GM18498 (cell line): Measurements from ENCODE around the gene FUT4.
"Not testable (repeated sequence)": the region's sequence is repeated elsewhere in the genome, so short reads cannot be mapped to it uniquely, and the experiment has no call there.

Experiments
- ATAC-seq: cut with Tn5 transposase; IDR thresholded peaks from one replicate; pipeline ENCODE4 v1.9.1; 2021; ENCODE audit warnings: mild to moderate bottlenecking, moderate library complexity; ENCODE audit not compliant: unreplicated experiment

The FUT4 gene

DNA sequence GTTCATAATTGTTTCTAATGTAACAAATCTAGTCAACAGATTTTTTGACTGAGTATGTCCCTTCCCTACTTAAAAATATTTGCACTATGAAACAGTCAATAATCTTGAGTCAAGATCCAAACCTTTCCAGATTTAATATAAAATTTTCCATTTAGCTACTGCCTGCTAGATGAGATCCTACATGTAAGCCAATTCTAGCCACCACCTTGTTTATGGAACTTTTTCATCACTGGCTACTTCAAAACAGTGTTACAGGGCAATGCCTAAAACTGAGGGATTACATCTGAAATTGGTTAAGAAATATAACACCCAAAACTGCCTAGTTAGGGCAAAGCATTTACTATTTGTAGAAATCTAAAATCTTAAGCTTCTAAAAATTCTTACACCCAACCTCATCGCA lies 10.5 kb upstream of the FUT4 start:
- ATAC-seq, result no peak

DNA sequence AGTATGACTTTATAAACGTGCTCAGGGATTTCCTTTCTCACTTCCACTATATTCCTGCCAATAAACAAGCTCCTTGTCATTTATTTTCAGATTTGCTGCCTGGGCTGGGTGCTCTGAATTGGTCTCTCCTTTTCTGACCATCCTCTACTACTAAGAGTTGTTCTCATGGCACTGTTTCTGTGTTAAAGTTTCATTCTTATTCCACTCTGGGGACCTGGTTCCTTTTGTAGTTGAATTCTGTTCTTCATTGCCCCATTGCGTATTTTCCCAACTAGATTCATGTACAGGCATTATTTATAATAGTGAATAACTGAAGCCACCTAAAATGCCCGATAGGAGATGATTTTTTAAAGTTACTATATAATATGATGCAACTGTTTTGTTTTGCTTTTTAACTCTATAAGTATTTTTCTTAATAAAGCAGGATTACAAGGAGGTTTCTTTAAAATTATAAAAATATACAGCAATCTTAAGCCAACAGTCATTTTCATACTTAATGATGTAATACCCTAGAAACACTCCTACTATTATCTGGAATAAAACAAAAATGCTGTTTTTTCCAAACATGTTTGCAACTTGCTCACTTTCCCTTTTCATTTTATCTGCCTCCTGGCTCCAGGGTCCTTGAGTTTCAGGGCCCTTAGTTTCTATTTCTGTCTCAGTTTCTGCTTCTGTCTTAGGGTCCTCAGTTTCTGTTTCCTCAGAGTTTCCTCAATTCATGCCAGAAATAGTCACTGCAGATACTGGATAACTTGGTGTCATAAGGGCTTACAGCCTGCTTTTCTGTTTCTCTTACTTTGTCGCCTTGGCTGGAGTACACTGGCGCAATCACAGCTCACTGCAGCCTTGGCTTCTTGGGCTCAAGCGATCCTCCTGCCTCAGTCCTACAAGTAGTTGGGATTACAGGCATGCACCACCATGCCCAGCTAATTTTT lies 9.8 kb upstream of the FUT4 start:
- ATAC-seq, result no peak

DNA sequence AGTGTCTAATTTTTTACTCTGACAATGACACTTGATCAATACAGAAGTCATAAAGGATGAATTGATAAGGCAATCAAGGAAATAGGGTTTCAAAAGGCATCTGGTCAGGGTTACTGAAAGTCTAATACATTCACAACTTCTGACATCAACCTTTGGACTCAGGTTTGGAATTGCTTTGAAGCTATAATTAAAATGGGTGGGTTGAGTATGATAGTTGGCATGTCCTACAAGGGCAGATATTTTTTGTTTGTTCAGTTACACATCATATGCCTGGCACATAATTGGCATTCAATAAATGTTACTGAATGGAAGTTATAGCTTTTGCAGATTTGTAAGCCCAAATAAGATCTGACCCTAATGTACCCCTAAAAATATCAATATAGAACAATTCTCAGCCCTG lies 7.3 kb upstream of the FUT4 start:
- ATAC-seq, result no peak

DNA sequence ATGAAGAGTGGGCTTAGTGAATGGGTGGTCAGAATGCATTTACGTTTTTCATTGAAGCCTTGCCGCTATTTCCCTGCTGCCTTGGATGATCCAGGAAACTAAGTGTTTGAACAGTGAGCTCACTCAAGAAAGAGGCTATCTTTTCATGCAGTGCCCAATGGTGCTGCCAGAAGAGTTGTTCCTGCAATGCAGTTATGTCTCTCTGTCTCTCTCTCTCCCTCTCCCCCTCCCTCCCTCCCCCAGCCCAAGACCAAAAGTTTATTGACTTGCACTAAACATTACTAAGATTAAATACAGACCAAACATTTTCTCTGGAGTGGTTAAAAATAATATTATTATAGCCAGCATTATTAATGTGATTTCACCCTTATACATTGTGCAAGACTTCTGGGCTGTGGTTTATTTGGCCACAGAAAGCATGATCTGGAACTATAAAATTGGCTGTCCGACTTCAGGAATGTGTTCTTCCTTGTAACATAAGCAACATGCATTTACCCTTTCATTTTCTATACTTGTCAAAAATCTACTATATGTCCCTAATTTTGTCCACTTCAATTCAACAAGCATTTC lies 6.6 kb upstream of the FUT4 start:
- ATAC-seq, result no peak

DNA sequence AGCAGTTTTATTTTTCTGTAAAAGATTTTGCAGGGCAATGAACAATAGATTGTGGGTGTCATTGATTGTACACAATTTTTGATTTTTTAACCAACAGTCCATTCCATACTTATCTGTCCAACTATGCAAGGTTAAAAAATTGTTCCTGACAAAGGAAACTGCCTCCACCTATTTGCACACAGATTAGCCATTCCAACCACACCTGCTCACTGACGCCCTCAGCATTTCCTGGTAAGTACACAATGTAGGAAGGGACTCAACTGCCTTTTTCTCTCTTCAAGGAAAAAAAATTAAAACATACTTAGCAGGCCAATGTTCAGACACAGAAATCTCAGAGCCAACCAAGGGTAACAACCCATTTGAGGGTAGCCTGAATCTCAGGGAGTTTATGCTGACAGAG lies 4.3 kb upstream of the FUT4 start:
- no peak for ATAC-seq

DNA sequence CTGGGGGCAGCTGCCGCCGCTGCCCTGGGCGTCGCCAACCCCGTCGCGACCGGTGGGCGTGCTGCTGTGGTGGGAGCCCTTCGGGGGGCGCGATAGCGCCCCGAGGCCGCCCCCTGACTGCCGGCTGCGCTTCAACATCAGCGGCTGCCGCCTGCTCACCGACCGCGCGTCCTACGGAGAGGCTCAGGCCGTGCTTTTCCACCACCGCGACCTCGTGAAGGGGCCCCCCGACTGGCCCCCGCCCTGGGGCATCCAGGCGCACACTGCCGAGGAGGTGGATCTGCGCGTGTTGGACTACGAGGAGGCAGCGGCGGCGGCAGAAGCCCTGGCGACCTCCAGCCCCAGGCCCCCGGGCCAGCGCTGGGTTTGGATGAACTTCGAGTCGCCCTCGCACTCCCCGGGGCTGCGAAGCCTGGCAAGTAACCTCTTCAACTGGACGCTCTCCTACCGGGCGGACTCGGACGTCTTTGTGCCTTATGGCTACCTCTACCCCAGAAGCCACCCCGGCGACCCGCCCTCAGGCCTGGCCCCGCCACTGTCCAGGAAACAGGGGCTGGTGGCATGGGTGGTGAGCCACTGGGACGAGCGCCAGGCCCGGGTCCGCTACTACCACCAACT lies 1.0 kb downstream of the FUT4 start:
- no peak for ATAC-seq

DNA sequence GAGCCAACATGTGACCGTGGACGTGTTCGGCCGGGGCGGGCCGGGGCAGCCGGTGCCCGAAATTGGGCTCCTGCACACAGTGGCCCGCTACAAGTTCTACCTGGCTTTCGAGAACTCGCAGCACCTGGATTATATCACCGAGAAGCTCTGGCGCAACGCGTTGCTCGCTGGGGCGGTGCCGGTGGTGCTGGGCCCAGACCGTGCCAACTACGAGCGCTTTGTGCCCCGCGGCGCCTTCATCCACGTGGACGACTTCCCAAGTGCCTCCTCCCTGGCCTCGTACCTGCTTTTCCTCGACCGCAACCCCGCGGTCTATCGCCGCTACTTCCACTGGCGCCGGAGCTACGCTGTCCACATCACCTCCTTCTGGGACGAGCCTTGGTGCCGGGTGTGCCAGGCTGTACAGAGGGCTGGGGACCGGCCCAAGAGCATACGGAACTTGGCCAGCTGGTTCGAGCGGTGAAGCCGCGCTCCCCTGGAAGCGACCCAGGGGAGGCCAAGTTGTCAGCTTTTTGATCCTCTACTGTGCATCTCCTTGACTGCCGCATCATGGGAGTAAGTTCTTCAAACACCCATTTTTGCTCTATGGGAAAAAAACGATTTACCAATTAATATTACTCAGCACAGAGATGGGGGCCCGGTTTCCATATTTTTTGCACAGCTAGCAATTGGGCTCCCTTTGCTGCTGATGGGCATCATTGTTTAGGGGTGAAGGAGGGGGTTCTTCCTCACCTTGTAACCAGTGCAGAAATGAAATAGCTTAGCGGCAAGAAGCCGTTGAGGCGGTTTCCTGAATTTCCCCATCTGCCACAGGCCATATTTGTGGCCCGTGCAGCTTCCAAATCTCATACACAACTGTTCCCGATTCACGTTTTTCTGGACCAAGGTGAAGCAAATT lies 1.8 kb downstream of the FUT4 start:
- ATAC-seq, result no peak

DNA sequence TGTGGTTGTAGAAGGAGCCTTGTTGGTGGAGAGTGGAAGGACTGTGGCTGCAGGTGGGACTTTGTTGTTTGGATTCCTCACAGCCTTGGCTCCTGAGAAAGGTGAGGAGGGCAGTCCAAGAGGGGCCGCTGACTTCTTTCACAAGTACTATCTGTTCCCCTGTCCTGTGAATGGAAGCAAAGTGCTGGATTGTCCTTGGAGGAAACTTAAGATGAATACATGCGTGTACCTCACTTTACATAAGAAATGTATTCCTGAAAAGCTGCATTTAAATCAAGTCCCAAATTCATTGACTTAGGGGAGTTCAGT lies 2.4 kb downstream of the FUT4 start:
- ATAC-seq, result no peak

DNA sequence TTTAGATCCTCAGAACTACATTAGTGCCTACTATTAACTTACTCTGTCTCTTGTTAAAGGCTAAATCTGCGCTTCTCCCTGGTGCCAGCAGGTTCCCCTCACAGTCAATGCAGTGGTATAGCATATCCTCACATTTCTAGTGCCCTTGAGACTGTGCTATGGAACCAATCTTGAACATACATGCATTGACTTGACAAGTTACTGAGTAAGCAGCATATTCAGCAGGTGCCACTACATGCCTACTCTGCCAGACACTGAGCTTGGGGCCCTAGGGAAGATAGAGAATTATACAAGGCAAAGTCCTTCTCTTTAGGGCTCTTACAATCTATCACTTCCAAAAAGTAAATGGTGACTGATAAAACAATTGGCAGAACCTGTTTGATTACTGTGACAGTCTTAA lies 3.2 kb downstream of the FUT4 start:
- no peak for ATAC-seq

DNA sequence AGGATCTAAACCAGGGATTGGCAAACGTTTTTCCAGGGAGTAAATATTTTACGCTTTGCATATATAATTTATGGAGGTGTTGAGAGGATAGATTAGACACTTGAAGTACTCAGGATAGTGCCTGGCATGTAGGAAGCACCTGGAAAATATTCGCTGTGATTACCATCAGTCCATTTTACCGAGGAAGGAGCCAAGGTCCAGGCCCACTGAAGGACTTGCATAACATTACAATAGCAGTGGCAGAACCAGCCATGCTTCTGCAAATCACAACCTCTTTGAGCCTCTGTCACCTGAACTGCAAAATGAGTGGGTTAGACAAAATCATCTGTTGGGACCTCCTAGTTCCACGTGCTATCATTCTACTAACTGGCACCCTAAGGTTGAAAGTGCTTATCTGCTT lies 5.4 kb downstream of the FUT4 start:
- ATAC-seq, result no peak

DNA sequence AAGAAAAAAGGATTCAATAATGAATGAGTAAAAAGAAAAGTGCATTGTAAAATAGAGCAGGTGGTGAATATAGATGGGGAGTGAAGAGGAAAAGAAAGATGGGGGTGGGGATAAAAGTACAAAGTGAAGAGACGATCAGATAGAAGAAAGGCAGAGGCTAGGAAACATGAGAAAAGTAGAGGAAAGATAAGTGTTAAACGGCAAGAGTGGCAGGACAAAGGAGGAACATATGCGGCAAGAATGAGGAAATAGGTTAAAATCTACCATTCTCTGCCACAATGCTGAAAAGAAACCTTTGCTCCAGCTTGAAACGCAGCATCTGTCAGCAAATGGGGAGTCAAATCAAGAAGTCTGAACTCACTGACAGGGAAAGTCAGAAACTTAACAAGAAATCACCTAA lies 6.8 kb downstream of the FUT4 start:
- ATAC-seq, result no peak

DNA sequence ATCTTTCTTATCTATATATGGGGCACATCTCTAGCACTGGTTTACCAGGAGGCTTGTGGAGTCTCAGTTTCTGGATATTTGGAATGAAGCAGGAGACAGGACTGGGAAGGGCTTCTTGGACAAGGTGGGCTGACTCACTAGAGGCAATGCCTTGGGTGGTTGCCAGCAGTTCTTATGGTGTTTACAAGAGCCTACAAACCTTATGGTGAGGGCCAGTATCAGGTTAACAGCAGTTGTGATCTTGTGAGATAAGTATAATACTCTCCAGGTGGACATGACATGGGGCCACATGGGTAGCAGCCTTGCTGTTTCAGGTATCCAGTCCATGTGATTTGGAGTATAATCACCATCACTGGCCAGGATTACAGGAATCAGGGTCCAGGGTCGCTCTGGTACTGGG lies 10.2 kb downstream of the FUT4 start:
- ATAC-seq, result no peak

DNA sequence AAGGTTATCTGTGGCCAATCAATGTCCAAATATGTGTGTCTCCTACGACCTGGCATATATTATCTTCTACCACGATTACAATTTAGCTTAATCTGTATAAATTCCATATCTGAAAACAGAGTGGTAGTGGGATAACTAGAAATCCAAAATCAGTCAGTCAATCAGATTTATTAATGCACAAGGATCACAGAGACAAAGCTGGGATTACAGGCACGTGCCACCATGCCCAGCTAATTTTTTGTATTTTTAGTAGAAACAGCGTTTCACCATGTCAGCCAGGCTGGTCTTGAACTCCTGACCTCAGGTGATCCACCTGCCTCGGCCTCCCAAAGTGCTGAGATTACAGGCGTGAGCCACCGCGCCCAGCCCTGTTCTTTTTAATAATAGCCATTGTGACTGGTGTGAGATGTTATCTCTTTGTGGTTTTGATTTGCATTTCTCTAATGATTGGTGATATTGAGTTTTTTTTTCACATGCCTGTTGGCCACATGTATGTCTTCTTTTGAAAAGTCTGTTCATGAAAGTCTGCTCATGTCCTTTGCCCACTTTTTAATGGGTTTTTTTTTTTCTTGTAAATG lies 12.1 kb downstream of the FUT4 start:
- not testable (repeated sequence) for ATAC-seq

DNA sequence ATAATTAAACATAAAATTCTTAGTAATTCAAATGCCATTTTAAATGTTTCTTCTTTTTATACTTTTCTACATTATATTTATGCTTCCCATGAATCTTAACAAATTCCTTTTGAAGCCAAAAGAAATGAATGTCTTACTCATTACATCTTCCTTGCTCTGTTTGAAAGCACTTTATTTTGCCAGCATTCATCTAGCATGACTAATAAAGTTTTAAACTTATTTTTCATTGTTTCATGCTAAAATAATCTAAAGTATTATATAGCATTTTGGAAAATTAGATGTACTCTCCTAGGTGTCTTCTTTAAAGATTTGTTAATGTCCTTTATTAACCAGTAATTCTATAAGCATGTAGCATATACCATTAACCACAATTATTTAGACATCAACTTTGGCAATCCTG lies 13.7 kb downstream of the FUT4 start:
- no peak for ATAC-seq

DNA sequence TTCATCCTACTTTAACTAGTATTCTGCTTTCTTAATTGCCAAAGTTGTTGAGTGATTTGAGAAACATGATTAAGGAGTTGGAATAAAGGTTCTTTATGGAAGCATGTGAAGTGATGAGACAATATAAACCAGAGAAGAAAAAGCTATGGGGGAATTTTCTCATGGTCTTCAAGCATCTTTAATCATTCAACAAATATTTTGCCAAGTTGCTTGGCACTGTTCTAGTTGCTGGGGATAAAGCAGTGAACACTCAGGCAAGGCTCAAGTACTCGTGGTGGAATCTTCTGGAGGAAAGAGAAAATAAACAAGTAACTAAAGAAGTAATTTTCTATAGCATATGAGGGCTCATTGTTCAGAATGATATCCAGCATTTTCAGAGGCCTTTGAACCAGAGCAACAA lies 14.3 kb downstream of the FUT4 start:
- no peak for ATAC-seq

DNA sequence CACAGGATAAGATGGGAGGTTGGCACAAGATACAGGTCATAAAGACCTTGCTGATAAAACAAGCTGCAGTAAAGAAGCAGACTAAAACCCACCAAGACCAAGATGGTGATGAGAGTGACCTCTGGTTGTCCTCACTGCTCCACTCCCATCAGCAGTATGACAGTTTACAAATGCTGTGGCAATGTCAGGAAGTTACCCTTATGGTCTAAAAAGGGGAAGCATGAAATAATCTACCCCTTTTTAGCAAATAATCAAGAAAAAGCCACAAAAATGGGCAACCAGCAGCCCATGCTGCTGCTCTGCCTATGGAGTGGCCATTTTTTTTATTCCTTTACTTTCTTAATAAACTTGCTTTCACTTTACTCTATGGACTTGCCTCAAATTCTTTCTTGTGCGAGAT lies 14.7 kb downstream of the FUT4 start:
- no peak for ATAC-seq

DNA sequence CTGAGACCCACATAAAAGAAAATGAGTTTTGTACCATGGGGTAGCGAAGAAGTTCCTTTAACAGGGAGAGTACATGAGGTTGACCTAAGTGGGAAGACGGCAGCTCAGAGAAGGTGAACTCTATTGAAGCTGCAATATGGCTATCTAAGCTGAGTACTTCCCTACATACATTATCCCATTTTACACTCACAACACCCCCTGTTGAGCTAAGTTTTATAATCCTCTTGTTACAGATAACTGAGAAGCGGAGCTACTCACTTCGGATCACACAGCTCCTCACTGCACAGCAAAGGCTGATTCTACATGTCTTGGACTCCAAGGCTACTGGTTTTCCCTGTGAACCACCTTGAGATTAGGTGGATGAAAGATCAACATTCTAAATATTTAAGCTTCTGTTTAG lies 15.2 kb downstream of the FUT4 start:
- ATAC-seq, result no peak

DNA sequence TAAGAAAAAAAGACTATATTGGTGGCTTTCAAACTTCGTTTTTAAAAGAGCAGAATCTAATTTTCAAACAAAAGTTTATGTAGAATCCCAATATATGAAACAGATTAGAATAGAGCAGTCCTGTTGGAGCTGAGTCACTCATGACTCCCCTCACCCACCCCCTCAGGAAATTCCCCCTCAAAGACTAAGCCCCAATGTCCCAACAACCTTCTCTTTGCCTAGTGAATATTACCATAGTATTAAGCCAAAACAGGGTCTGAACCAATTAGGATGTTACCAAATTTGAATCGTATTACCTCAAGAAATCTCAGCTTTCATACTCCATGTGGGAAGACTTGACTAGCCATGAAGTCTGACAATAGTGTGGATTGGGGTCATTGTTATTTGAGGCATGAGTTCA lies 15.6 kb downstream of the FUT4 start:
- ATAC-seq, result no peak

DNA sequence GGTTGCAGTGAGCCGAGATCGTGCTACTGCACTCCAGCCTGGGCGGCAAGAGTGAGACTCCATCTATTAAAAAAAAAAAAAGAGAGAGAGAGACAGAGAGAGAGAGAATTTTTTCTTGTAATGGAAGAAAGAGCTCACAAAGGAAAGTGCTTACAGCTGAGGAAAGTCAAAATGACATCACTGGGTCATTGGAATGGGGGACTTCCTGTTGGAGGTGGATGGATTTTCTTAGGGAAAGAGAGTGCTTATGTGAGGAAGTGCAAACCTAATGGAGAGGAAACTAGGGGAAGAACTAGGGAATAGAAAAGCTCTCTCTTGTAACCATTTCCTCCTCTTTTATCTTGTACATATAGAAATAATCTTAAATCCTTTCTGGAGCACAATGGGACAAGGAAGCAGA lies 17.1 kb downstream of the FUT4 start:
- ATAC-seq, result no peak

DNA sequence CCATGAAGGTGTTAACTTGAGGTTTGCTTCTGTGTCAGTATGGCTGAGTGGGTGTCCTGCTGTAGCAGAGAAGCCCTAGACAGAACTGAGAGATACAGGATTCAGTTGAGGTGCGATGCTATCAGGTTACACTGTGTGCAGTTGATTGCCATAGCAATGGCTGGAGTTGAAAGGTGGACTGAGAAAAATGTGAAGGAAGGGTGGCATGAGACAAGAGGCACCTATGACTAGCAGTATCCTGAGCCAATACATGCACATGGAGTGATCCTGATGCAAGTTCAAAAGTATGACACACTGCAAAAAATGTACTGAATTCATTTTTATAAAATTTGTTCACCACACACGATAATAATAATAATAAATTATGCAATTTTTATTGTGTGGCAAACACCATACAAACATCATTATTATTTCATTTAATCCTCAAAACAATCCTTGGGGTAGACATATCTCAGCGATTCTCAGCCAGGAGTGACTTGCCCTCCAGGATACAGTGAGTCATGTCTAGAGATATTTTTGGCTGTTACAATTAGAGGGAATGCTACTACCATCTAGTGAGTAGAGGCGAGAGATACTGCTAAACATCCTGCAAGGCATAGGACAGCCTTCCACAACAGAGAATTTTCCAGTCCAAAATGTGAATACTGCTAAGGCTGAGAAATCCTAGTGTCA lies 19.6 kb downstream of the FUT4 start:
- no peak for ATAC-seq
